Kidney (tissue), 14 donors: Measurements from ENCODE around the gene EGFR. TPM values are rescaled to one million over a fixed set of nuclear protein-coding genes. Genes with fewer than 3 reads are reported as not detected.

Experiments
- DNase-seq, 5 donors: peaks; one replicate each; pipeline ENCODE4 v3.0.0-alpha.2; 2013 to 2020
- FAIRE-seq: peaks from 2 replicates; lab custom pipeline; 2012; peaks lifted over from hg19 to GRCh38; lab: Jason Lieb, UNC
- H3K27ac ChIP-seq, 2 donors: one replicate each; pipeline ENCODE4 v1.7.0; 2013; ENCODE audit warnings: low read depth in 2 of 2, low read length in 2 of 2, inconsistent platforms in 1 of 2
- H3K27me3 ChIP-seq: one replicate; pipeline ENCODE4 v1.7.1; 2013; ENCODE audit warnings: low read length, inconsistent platforms; ENCODE audit not compliant: control insufficient read depth, insufficient read depth
- H3K36me3 ChIP-seq, 3 donors: one replicate each; pipeline versions ENCODE4 v1.7.0 to v1.7.1; 2013; ENCODE audit warnings: low read length in 3 of 3, control low read depth in 1 of 3, inconsistent platforms in 1 of 3; ENCODE audit not compliant: insufficient read depth in 3 of 3, control insufficient read depth in 2 of 3
- H3K4me1 ChIP-seq, 3 donors: one replicate each; pipeline versions ENCODE4 v1.7.0 to v1.7.1; 2013; ENCODE audit warnings: low read length in 3 of 3, inconsistent platforms in 1 of 3, low read depth in 1 of 3; ENCODE audit not compliant: control insufficient read depth in 2 of 3, insufficient read depth in 2 of 3
- H3K4me3 ChIP-seq, 3 donors: one replicate each; pipeline versions ENCODE4 v1.7.0 to v1.8.1; 2013; ENCODE audit warnings: low read length in 3 of 3, control low read depth in 1 of 3, inconsistent platforms in 1 of 3
- H3K9ac ChIP-seq, 3 donors: one replicate each; pipeline versions ENCODE4 v1.7.0 to v1.7.1; 2013; ENCODE audit warnings: low read length in 3 of 3, control low read depth in 1 of 3, inconsistent platforms in 1 of 3
- H3K9me3 ChIP-seq, 3 donors: one replicate each; pipeline versions ENCODE4 v1.7.0 to v1.7.1; 2013; ENCODE audit warnings: low read length in 3 of 3, control low read depth in 1 of 3, inconsistent platforms in 1 of 3; ENCODE audit not compliant: control insufficient read depth in 2 of 3, insufficient read depth in 1 of 3
- intact Hi-C: fragments of 100-400 bp; cut with DNase I; formaldehyde crosslinking; loops from one replicate; pipeline ENCODE4 v1.11.1; 2022
- polyA plus RNA-seq: library from polyadenylated mRNA; stranded (reverse); fragments of 350-450 nt; fragmentation: Illumina TruSeq; extraction: RNeasy Lipid Tissue Mini Kit (QIAGEN cat#74804); gene quantifications from one replicate; pipeline ENCODE4 v1.2.3, GENCODE V29; 2014; ENCODE audit warnings: low read depth, low replicate concordance; ENCODE audit not compliant: insufficient read depth
- total RNA-seq: library from RNA; stranded (reverse); fragmentation: NEBNext Ultra II Directional; extraction: Animal tissue kit (Norgen Biotek cat#: 25700); gene quantifications from one replicate; pipeline ENCODE4 v1.2.1, GENCODE V29; 2021
- TF ChIP-seq, protein P1 (sequence below): IDR thresholded peaks from 3 replicates; pipeline ENCODE4 v1.5.1; 2012; ENCODE audit warnings: mild to moderate bottlenecking, moderate library complexity, borderline replicate concordance; ENCODE audit not compliant: insufficient read depth; ENCODE audit errors: extremely low read depth
- donor health status: control.
- donor health status: control.
- donor health status: control.
- donor health status: control.
- donor health status: control.
- donor health status: DM: yes; HTN: yes; CAD: no.
- donor health status: Normal renal cell carcinoma (clear cell type).

The EGFR gene
- total and polyA plus RNA-seq, 2 donors from 2014 or later, result 5.9 to 61.3 TPM

DNA sequence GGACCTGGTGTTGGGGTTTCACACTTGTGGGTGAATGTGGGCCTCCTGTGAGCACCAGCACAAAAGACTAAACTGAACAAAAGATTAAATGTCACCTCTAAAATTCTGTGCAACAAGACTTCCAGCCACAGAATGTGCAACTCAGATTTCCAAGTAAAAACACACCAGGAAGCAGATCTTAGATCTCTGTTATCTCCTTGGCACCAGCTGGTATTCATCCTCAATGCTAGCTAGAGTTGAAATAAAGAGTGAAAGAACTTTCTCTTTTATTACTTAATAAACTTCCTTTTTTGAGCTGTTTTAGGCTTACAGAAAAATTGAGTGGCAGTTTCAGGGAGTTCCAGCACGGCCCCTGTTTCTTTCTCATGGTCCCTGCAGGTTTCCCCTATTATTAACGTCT lies 40.2 kb downstream of the EGFR start:
- no peak overlapping the region for H3K27ac ChIP-seq
- no peaks in the 10 kb centered on the region for H3K27me3 ChIP-seq
- TF ChIP-seq, protein P1, sequence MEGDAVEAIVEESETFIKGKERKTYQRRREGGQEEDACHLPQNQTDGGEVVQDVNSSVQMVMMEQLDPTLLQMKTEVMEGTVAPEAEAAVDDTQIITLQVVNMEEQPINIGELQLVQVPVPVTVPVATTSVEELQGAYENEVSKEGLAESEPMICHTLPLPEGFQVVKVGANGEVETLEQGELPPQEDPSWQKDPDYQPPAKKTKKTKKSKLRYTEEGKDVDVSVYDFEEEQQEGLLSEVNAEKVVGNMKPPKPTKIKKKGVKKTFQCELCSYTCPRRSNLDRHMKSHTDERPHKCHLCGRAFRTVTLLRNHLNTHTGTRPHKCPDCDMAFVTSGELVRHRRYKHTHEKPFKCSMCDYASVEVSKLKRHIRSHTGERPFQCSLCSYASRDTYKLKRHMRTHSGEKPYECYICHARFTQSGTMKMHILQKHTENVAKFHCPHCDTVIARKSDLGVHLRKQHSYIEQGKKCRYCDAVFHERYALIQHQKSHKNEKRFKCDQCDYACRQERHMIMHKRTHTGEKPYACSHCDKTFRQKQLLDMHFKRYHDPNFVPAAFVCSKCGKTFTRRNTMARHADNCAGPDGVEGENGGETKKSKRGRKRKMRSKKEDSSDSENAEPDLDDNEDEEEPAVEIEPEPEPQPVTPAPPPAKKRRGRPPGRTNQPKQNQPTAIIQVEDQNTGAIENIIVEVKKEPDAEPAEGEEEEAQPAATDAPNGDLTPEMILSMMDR, result no peak
- intact Hi-C loops, result no loop called here
- H3K9me3 ChIP-seq, result no peaks in the 10 kb centered on the region
- H3K36me3 ChIP-seq, result peaks cover 0 to 2% (median 0%) of the 10 kb centered on the region in 3 donors
- FAIRE-seq (no peak), DNase-seq (peak in 1 of 5 donors; percentile 71)
- no peak overlapping the region for H3K4me3 ChIP-seq
- no peak overlapping the region for H3K9ac ChIP-seq
- H3K4me1 ChIP-seq, result peaks cover 0 to 8% (median 0%) of the 10 kb centered on the region in 3 donors

DNA sequence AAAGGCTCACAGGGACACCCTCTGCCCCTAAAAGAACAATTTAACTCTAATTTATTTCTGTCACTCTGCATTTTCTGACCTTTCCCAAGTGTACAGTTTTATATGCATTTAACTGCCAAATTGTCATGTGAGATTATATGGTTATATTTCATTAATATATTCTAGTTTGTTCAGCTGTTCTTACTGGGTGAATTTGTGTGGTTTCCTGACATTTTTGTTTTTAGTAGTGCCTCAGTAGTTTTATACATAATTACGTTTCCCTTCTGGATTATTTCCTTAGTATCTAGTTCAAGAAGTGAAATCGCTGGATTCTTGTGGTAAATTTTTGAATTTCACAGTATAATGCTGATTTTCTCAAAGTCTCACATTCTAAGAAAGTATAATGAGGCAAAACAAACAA lies 41.3 kb downstream of the EGFR start:
- H3K27ac ChIP-seq, result no peak overlapping the region
- DNase-seq (no peak), FAIRE-seq (no peak)
- no peaks in the 10 kb centered on the region for H3K27me3 ChIP-seq
- H3K4me1 ChIP-seq, result peaks cover 3 to 5% (median 4%) of the 10 kb centered on the region in 3 donors
- TF ChIP-seq, protein P1, result no peak
- intact Hi-C loops, result no loop called here
- no peak overlapping the region for H3K9ac ChIP-seq
- H3K9me3 ChIP-seq, result no peaks in the 10 kb centered on the region
- H3K4me3 ChIP-seq, result no peak overlapping the region
- H3K36me3 ChIP-seq, result peaks cover 0 to 2% (median 0%) of the 10 kb centered on the region in 3 donors

DNA sequence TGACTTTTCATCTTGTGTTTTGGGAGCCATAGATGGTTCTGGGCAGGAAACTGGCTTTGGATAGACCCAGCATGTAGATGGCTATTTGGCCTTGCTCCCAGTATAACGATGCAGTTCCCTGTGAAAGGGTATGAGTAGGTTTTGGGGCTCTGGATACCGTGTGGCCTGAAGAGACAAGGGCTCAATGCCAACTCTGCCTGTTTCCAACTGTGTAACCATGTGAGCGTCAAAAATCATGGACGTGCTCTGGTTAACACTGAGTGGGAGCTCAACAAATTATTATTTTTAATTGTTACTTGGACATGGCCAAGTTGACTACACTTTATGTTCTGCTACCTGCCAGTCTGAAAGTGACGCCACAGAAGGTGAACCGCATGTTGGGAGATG lies 41.8 kb downstream of the EGFR start:
- H3K27ac ChIP-seq, result no peak overlapping the region
- TF ChIP-seq, protein P1, result no peak
- H3K9ac ChIP-seq, result no peak overlapping the region
- no peaks in the 10 kb centered on the region for H3K27me3 ChIP-seq
- no peak for FAIRE-seq
- DNase-seq, result no peak
- intact Hi-C loops, result no loop called here
- no peak overlapping the region for H3K4me3 ChIP-seq
- H3K4me1 ChIP-seq, result peaks cover 3 to 9% (median 5%) of the 10 kb centered on the region in 3 donors
- no peaks in the 10 kb centered on the region for H3K9me3 ChIP-seq
- peaks cover 0 to 2% (median 0%) of the 10 kb centered on the region in 3 donors for H3K36me3 ChIP-seq
